HG03378 (cell line): ENCODE measurements around the gene NFATC1.
"Not testable (repeated sequence)": the region's sequence is repeated elsewhere in the genome, so short reads cannot be mapped to it uniquely, and the experiment has no call there.

Experiments used
- ATAC-seq: cut with Tn5 transposase; IDR thresholded peaks from one replicate; pipeline ENCODE4 v1.9.1; 2021; ENCODE audit warnings: mild to moderate bottlenecking, moderate library complexity; ENCODE audit not compliant: unreplicated experiment

The NFATC1 gene

GRCh38 chr18:79470547-79470946 lies 74.8 kb downstream of the NFATC1 start:
- ATAC-seq: no peak

GRCh38 chr18:79471046-79471445 lies 75.3 kb downstream of the NFATC1 start:
- no peak for ATAC-seq

GRCh38 chr18:79471597-79471996 lies 75.9 kb downstream of the NFATC1 start:
- ATAC-seq: no peak

- ATAC-seq: no peak
Observed at GRCh38 chr18:79472176-79472575, 76.4 kb downstream of the NFATC1 start.

GRCh38 chr18:79472946-79473345 lies 77.2 kb downstream of the NFATC1 start:
- no peak for ATAC-seq

GRCh38 chr18:79476031-79476917 lies 80.5 kb downstream of the NFATC1 start:
- ATAC-seq: no peak

- ATAC-seq: no peak
Observed at GRCh38 chr18:79476918-79477571, 81.3 kb downstream of the NFATC1 start.

- no peak for ATAC-seq
Observed at GRCh38 chr18:79477711-79478483, 82.2 kb downstream of the NFATC1 start.

- no peak for ATAC-seq
Observed at GRCh38 chr18:79478484-79479115, 82.9 kb downstream of the NFATC1 start.

- ATAC-seq: no peak
Observed at GRCh38 chr18:79479116-79479760, 83.5 kb downstream of the NFATC1 start.

GRCh38 chr18:79479761-79480161 lies 84.0 kb downstream of the NFATC1 start:
- no peak for ATAC-seq

GRCh38 chr18:79480171-79481045 lies 84.7 kb downstream of the NFATC1 start:
- no peak for ATAC-seq

- no peak for ATAC-seq
Observed at GRCh38 chr18:79481046-79481790, 85.5 kb downstream of the NFATC1 start.

- not testable (repeated sequence) for ATAC-seq
Observed at GRCh38 chr18:79483393-79483792, 87.7 kb downstream of the NFATC1 start.

- no peak for ATAC-seq
Observed at GRCh38 chr18:79483971-79484491, 88.3 kb downstream of the NFATC1 start.

GRCh38 chr18:79484661-79485621 lies 89.2 kb downstream of the NFATC1 start:
- ATAC-seq: no peak

- no peak for ATAC-seq
Observed at GRCh38 chr18:79485788-79486355, 90.1 kb downstream of the NFATC1 start.
